Inflammatory macrophage treated with lipopolysaccharide for 4 hours (primary cell): ENCODE measurements around the gene CST7.

Experiments used
- DNase-seq: peaks from one replicate; pipeline ENCODE4 v3.0.0-alpha.2; 2020

CST7 gene

DNA sequence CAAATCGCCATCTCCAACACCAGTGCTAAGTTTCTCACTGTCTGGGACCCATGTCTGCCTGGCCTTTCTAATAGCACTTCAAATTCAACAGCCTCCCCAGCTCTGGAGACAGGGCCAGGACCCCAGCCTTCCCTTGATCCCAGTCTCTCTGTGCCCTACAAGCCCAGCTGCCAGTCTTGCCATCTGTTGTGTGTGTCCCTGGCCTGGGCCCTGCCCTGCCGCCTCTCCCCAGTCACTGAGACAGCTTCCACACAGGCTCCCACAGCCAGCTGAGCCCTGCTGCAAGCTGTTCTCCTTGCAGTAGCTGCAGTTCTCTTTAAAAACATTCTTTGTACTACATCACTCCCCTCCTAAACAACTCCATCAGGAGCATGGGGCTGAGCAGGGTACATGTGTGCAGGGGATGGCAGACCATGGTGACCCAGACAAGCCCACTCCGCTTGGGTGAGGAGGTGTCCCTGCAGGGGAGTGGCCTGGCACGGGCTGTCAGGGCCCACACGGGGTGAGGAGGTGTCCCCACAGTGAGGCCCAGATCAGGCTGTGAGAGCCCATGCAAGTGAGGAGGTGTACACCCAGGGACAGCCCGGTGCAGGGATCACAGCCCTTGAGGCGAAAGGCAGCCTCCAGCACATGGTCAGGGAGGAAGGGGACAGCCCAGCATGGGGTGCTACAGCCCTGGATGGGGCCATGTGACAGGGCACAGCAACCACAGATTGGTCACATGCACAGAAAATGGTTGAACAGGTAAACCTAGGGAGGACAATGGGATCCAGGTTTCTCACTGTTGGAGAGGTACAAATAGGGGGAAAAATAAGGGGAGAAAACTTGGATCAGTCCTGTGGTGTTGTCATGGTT is 16.2 kb downstream of the CST7 start:
- no peak for DNase-seq

DNA sequence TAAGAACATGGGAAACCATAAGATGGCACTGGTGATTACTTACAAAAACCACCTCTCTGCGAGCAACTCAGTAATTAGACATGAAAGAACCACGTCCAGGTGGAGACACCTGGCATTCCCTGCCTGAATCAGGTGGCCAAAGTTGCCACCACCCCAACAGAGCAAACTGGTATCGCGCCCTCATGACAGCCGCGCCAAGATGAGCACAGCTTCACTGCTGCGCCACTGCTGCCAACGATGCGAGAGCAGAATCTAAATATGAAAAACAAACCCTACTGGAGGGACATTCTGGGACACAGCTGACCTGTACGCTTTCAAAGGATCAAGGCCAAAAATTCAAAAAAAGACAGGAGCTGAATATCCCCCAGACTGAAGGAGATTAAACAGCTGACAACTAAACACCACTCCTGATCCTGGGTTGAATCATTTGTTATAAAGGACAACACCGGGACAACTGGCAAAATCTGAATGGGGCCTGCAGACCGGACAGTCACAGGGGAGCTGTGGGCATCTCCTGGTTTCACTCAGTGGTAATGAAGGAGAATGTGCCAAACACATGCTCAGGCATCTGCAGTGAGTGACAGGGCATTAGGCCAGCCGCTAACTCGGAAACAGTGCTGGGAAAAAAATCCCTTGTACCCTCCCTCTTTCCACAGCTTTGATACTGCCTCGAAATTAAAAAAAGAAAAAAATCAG is 17.4 kb downstream of the CST7 start:
- DNase-seq = no peak

DNA sequence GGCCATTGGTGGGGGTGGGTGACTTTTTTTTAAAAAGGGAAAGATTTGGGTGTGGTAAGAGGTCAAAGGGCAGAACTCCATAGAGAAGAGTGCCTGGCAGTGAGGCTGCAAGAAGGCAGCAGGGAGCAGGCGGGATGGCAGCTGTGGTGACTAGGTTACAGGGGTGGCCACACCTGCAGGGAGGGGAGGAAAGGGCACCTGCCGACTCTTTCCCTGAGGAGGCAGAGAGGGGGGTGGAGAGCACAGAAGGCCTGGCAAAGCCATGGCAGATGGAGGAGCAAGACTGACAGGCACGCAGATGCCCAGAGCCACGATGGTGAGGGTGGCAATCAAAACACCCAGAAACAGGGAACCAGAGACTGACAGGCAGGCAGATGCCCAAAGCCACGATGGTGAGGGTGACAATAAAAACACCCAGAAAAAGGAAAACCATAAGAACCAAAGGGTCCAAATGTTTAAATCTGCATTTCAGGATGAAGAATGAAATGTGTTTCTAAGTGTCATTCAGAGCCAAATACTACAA is 19.3 kb downstream of the CST7 start:
- DNase-seq = no peak

DNA sequence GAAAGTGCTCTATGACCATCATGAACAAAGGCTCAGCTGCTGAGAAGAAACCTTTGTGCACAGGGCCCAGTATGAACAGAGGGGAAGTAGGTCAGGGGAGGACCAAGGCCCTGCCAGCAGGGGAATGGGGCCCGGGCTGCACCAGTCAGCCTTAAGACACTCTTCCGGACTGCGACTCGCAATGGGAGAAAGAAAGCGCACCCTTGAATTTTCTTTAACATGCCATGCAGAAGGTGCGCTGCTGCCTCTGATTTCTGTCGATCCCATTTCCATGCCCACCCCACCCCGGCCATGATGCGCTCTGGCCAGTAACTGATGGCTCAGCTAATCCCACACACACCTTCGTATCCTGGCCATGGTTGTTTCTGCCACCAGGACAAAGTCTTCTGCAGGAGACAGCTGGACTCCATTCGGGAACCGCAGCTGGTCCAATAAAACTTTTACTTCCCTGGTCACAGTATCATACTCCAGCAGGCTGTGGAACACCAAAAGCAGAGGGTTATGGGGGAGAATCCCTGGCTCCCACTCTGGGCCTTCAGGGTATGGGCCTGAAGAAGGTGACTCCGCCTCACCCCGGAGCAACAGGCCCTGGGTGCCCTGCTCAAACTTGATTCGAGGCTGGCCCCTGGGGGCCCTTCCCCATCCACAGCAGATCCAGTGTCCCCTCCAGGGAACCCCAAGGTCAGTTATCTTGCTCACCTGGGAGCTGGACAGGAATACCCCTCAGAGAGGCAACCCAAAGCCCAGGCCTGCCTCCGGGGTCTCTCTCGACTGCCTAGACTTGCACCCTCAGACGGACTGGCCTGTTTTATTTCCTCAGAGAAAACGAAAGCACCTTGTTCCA is 20.3 kb downstream of the CST7 start:
- DNase-seq = no peak

DNA sequence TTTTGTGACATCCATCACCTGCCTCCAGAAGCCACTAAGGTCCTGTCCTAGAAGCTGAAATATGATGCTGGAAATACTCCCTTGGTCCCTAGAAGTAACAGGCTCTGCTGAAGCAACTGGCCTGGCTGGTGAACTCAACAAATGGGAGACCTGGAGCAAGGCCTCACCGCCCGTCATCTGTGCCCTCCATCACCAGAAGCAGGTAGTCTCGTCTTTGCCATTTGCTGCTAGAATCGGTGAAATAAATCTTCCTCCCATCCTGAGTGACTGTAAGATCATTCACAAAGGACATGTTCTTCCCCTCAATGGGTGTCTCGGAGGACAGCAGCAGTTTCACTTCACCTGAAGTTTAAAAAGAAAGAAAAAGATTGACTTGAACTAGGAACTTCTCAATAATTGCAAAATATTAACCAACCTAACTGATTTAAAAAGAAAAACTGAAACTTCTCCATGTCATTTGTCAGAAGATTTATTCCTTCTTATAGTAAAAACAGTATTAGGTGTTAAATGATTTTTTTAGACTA is 21.0 kb downstream of the CST7 start:
- peak; percentile 48 for DNase-seq

GRCh38 chr20:24970754-24971153 is 21.7 kb downstream of the CST7 start:
- peak; percentile 67 for DNase-seq

DNA sequence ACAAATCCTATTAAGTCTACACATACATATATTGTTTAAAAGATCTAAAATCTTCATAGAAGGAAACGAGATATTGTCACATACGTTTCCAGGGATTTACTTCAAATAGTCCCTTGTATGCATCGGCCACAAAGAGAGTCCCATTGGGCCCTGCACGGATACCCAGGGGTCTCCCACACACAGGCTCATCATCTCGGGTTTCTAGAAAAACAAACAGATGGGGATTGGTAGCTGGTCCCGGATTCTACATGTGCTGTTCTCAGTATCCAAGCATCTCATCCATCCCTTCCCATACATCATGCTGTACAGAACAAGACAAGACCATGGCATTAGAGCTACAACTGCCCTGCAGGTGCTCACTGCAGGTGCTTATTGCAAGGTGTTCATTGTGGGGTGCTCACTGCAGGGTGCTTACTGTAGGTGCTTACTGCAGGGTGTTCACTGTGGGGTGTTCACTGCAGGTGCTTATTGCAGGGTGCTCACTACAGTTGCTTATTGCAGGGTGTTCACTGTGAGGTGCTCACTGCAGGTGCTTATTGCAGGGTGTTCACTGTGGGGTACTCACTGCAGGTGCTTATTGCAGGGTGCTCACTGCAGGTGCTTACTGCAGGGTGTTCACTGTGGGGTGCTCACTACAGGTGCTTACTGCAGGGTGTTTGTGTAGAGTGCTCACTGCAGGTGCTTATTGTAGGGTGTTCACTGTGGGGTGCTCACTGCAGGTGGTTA is 22.5 kb downstream of the CST7 start:
- DNase-seq = no peak

DNA sequence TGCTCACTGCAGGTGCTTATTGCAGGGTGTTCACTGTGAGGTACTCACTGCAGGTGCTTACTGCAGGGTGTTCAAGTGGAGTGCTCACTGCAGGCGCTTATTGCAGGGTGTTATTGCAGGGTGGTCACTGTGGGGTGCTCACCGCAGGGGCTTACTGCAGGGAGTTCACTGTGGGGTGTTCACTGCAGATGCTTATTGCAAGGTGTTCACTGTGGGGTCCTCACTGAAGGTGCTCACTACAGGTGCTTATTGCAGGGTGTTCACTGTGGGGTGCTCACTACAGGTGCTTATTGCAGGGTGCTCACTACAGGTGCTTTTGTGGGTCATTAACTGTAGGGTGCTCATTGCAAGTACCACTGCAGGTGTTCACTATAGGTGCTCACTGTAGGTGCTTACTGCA is 23.3 kb downstream of the CST7 start:
- no peak for DNase-seq

GRCh38 chr20:24977336-24977735 is 28.3 kb downstream of the CST7 start:
- no peak for DNase-seq

- DNase-seq = no peak
These were observed 28.7 kb downstream of the CST7 start for GRCh38 chr20:24977797-24978196.

DNA sequence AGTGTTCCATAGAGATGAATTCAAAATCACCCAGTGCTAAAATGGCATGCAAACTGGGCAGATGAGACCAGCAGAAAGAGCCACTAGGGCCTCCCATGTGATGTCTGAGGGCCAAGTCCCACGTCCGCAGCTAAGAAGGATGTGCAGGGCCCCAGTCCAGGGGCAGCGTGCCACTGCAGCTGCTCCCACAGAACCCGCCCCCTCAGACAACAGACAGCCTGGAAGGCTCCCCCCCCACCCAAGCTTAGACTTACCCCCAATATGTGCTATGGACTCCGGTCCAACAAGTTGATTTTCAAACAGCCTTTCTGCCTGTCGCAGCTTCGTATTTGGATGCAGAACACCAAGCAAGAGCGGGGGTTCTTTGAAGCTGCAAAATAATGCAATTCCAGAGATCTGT is 29.4 kb downstream of the CST7 start:
- no peak for DNase-seq

- no peak for DNase-seq
These were observed 30.2 kb downstream of the CST7 start for GRCh38 chr20:24979036-24979960.

- peak; percentile 28 for DNase-seq
These were observed 31.4 kb downstream of the CST7 start for GRCh38 chr20:24980291-24981053.

- DNase-seq = no peak
These were observed 32.2 kb downstream of the CST7 start for GRCh38 chr20:24981282-24981681.

GRCh38 chr20:24981790-24982189 is 32.7 kb downstream of the CST7 start:
- peak; percentile 70 for DNase-seq

GRCh38 chr20:24983896-24984295 is 34.8 kb downstream of the CST7 start:
- no peak for DNase-seq

- peak; percentile 57 for DNase-seq
These were observed 36.0 kb downstream of the CST7 start for GRCh38 chr20:24984961-24985640.

DNA sequence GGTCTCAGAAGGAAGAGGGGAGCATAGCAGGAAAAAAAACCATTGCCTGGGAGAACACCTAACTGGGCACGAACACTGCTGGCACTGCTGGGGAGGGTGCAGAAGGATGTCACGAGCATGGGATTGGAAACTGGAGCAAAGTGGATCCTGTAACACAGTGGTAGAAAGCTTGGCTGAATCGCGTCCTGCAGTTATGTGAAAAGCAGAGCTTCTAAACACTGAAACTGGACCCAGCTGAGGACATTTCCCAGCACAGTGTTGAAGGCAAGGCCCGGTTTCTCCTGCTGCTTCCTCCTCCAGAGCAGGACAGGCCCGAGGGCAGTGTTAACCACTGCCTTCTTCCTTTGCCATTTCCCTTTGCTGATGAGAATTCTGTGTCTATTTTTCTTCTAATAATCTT is 36.7 kb downstream of the CST7 start:
- DNase-seq = no peak

GRCh38 chr20:24986436-24987015 is 37.5 kb downstream of the CST7 start:
- no peak for DNase-seq
